ENCODE data around the gene SNRPD3.

The SNRPD3 gene

DNA sequence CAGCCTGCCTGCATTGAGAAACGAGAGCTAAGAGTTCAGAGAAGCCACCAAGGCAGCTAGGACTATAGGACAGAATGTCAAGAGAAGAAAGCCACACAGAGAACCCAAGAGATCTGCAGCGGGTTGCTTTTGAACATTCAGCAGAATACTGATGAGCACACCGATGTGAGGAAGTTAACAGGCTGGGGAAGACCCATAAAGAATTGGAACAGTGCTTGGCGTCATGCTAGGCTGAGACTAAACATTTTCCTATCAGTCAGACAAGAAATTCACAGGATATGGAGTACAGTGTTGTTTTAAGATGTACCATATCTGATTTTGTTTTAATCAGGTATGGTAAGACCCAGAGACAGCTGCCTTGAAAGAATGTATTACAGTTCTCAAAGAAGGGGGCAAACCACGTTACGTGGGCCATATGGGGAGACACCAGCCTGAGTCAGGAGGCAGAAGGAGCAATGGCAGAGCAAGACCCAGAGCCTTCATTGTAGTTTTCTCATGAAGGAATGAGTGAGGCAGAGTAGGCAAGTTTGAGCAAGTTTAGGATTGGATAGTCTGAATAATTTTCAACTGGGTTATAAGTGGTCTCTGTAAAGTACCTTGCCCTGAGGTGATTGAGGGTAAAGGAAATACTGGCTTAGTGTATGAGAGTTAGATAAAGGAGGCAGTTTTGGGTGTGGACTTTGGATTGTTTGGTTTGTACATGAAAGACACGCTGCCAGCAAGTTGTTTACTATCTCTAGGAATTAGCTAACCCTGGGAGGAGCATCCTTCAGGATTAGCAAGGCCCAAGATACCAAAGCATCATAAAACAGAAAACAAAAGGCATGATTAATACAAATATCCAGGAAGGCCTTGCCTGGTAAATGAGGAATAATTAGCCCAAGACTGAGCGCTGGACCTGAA lies 22.8 kb downstream of the SNRPD3 start:
- Histone ChIP-seq H3K27me3 (ENCODE audit: insufficient read depth, poor library complexity, severe bottlenecking) (no peaks in the 10 kb centered on the region), H3K4me1 (ENCODE audit: insufficient read depth, poor library complexity, severe bottlenecking) (peaks cover 32% of the 10 kb centered on the region), H3K9me3 (ENCODE audit: severe bottlenecking) (no peaks in the 10 kb centered on the region), H3K36me3 (ENCODE audit: low read depth) (peaks cover 28% of the 10 kb centered on the region), H3K4me3 (ENCODE audit: severe bottlenecking) (no peak overlapping the region), H3K27ac (ENCODE audit: poor library complexity, severe bottlenecking) (peak overlapping the region; percentile 85)
- TF ChIP-seq, protein P1, sequence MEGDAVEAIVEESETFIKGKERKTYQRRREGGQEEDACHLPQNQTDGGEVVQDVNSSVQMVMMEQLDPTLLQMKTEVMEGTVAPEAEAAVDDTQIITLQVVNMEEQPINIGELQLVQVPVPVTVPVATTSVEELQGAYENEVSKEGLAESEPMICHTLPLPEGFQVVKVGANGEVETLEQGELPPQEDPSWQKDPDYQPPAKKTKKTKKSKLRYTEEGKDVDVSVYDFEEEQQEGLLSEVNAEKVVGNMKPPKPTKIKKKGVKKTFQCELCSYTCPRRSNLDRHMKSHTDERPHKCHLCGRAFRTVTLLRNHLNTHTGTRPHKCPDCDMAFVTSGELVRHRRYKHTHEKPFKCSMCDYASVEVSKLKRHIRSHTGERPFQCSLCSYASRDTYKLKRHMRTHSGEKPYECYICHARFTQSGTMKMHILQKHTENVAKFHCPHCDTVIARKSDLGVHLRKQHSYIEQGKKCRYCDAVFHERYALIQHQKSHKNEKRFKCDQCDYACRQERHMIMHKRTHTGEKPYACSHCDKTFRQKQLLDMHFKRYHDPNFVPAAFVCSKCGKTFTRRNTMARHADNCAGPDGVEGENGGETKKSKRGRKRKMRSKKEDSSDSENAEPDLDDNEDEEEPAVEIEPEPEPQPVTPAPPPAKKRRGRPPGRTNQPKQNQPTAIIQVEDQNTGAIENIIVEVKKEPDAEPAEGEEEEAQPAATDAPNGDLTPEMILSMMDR (IDR thresholded peaks at IDR 0.05; ENCODE audit: poor library complexity, severe bottlenecking): no peak
- peak; percentile 87 for ATAC-seq (ENCODE audit: low read depth)
- no peak for DNase-seq (ENCODE audit: low spot score)

DNA sequence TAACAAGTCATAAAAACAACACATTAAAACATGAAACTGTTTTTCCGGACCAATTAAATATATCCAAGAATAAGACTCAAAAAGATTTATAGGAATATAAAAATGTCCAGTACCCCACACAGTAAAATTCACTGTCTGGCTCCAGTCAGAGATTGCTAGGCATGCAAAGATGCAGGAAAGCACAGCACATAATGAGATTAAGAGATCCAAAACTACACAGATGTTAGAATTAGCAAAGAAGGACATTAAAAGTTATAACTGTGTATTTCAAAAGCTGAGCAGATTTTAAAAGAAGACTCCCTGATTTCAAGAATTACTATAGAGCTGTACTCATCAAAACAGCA lies 23.4 kb downstream of the SNRPD3 start:
- H3K27ac ChIP-seq (ENCODE audit: poor library complexity, severe bottlenecking): peak overlapping the region; percentile 85
- no peak for ATAC-seq (ENCODE audit: low read depth)
- DNase-seq (ENCODE audit: low spot score): no peak
- TF ChIP-seq, protein P1 (IDR thresholded peaks at IDR 0.05; ENCODE audit: poor library complexity, severe bottlenecking): no peak
- H3K4me1 ChIP-seq (ENCODE audit: insufficient read depth, poor library complexity, severe bottlenecking): peaks cover 32% of the 10 kb centered on the region
- no peak overlapping the region for H3K4me3 ChIP-seq (ENCODE audit: severe bottlenecking)
- no peaks in the 10 kb centered on the region for H3K27me3 ChIP-seq (ENCODE audit: insufficient read depth, poor library complexity, severe bottlenecking)
- no peaks in the 10 kb centered on the region for H3K9me3 ChIP-seq (ENCODE audit: severe bottlenecking)
- H3K36me3 ChIP-seq (ENCODE audit: low read depth): peaks cover 22% of the 10 kb centered on the region

DNA sequence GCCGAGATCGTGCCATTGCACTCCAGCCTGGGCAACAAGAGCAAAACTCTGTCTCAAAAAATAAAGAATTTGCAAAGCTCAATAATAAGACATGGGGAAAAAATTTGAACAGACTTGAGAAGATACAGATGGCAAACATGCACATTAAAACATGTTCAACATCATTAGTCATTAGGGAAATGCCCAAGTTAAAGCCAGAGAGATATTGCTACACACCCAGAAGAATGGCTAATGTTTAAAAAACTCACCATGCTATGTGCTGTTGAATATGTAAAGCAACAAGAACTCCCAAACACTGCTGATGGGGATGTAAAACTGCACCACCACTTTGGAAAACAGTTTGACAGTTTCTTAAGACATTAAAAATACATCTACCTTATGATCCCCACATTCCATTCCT lies 24.5 kb downstream of the SNRPD3 start:
- Histone ChIP-seq H3K27me3 (ENCODE audit: insufficient read depth, poor library complexity, severe bottlenecking) (no peaks in the 10 kb centered on the region), H3K9me3 (ENCODE audit: severe bottlenecking) (no peaks in the 10 kb centered on the region), H3K27ac (ENCODE audit: poor library complexity, severe bottlenecking) (peak overlapping the region; percentile 85), H3K4me3 (ENCODE audit: severe bottlenecking) (no peak overlapping the region), H3K36me3 (ENCODE audit: low read depth) (peaks cover 12% of the 10 kb centered on the region; the same call in 1 of the 2 replicates), H3K4me1 (ENCODE audit: insufficient read depth, poor library complexity, severe bottlenecking) (peaks cover 32% of the 10 kb centered on the region)
- TF ChIP-seq, protein P1 (IDR thresholded peaks at IDR 0.05; ENCODE audit: poor library complexity, severe bottlenecking): no peak
- DNase-seq (ENCODE audit: low spot score) (no peak), ATAC-seq (ENCODE audit: low read depth) (peak; percentile 56)

DNA sequence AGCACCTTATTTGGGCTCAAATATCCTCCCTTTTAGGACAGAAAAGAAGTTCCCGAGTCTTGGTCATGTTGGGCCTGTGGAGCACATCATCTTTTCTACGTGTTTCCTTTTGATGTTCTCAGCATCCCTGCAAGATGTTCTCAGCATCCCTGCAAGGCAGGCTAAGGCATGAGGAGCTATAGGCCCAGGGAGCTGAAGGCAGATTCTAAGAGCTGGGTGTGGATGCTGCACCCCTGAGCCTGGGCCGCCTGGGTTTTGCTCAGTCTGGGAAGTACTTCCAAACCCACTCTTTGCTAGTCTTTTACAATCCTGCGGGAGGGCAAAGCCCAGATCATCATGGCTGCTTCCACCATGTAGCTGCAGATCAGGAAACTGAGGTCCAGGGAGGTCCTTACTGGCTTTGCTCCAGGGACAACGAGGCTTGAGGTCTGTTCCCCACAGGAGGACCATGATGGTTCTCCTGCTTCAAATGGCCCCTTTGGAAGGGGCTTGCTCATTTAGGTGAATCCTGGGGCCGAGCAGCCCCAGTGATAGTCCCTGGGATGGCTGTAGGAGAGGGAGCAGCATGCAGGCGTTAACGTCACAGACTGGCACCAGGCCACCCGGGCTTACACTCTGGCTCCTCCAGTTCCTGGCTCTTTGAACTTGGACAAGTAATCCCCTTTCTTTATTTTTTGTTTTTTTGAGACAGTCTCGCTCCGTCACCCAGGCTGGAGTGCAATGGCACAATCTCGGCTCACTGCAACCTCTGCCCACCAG lies 26.4 kb downstream of the SNRPD3 start:
- Histone ChIP-seq H3K4me3 (ENCODE audit: severe bottlenecking) (no peak overlapping the region), H3K9me3 (ENCODE audit: severe bottlenecking) (no peaks in the 10 kb centered on the region), H3K36me3 (ENCODE audit: low read depth) (peaks cover 5% of the 10 kb centered on the region; the same call in 1 of the 2 replicates), H3K27ac (ENCODE audit: poor library complexity, severe bottlenecking) (no peak overlapping the region), H3K27me3 (ENCODE audit: insufficient read depth, poor library complexity, severe bottlenecking) (no peaks in the 10 kb centered on the region), H3K4me1 (ENCODE audit: insufficient read depth, poor library complexity, severe bottlenecking) (peaks cover 32% of the 10 kb centered on the region)
- TF ChIP-seq, protein P1 (IDR thresholded peaks at IDR 0.05; ENCODE audit: poor library complexity, severe bottlenecking): no peak
- DNase-seq (ENCODE audit: low spot score) (no peak), ATAC-seq (ENCODE audit: low read depth) (no peak)
